OCI-LY7 (cell line): Measurements from ENCODE around the gene HNRNPU.

Experiments
- CTCF ChIP-seq: fragments of 200-600 bp; sonication (generic); conservative IDR thresholded peaks from 2 replicates; pipeline ENCODE4 v1.5.1; 2014; ENCODE audit warnings: mild to moderate bottlenecking, antibody characterized with exemption, low read length, moderate library complexity, mixed read lengths
- EZH2phosphoT487 ChIP-seq: fragments of 200-600 bp; sonication (generic); IDR thresholded peaks from 2 replicates; pipeline ENCODE4 v1.6.1; 2018; ENCODE audit warnings: low read depth, borderline replicate concordance, mild to moderate bottlenecking, mixed run types, antibody characterized with exemption, low read length, moderate library complexity, mixed read lengths

GRCh38 chr1:244810221-244810620 lies 54.1 kb downstream of the HNRNPU start:
- no peak for TF ChIP-seq CTCF
- no peak for TF ChIP-seq EZH2phosphoT487
